RWPE1 (cell line): ENCODE measurements around the gene CEND1.

Source experiments
- CTCF ChIA-PET: fragments of 350-600 bp; sonication (Branson Sonifier 250); formaldehyde crosslinking; extraction: SDS; loops from one replicate; lab custom pipeline; 2021; lab: Yijun Ruan, JAX
- POLR2A ChIA-PET: fragments of 400-600 bp; formaldehyde crosslinking; extraction: SDS; loops from one replicate; lab custom pipeline; 2020; ENCODE audit warnings: antibody characterized with exemption; ENCODE audit not compliant: low non-redundant PET; lab: Yijun Ruan, JAX
- DNase-seq: peaks from one replicate; pipeline ENCODE4 v3.0.0; 2012; ENCODE audit warnings: low spot score
- H3K27ac ChIP-seq: fragments of 450-650 bp; 2 replicates; pipeline ENCODE4 v1.5.1; 2017
- TF ChIP-seq, protein P1 (sequence below): fragments of 450-650 bp; conservative IDR thresholded peaks from 2 replicates; pipeline ENCODE4 v1.5.1; 2017; ENCODE audit warnings: low read depth, mild to moderate bottlenecking

The CEND1 gene

DNA sequence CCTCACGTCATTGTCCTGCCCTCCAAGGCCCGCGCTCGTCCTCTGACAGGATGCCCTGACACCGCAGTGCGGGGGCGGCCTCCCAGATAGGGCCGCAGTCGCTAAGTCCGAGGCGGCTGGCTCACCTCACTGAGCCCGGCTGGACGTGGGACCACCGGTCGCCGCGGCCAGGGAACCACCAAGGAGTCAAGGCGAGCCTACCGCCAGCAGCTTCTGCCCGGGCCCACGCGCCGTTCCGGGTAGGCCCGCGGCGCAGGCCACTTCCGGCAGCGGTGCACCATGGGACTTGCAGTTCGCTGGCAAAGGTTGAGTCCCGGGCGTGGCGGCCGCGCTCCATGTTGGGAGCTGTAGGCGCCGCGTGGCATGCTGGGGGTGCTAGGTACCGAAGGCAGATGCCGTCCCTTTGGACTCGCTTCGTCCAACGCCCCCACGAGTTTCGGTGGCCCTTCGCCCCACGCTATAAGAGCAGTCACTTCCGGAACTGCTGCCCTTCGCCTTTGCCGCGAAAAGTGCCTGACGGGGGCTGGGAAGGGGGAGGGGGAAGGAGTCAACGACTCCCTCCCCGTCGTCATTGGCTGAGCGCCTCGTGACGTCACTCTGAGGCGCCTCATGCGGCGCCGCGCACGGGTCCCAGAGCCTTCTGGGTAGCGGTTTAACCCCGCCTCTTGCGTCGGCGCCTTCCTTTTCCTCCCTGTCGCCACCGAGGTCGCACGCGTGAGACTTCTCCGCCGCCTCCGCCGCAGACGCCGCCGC, 19.6 kb upstream of the CEND1 start, which contains the start of gene RPLP2:
Gene RPLP2 (plus strand): TSS at position 681 of the 753 bp plus-strand sequence. CDS start 268 bp downstream, outside the sequence.
- TF ChIP-seq, protein P1, sequence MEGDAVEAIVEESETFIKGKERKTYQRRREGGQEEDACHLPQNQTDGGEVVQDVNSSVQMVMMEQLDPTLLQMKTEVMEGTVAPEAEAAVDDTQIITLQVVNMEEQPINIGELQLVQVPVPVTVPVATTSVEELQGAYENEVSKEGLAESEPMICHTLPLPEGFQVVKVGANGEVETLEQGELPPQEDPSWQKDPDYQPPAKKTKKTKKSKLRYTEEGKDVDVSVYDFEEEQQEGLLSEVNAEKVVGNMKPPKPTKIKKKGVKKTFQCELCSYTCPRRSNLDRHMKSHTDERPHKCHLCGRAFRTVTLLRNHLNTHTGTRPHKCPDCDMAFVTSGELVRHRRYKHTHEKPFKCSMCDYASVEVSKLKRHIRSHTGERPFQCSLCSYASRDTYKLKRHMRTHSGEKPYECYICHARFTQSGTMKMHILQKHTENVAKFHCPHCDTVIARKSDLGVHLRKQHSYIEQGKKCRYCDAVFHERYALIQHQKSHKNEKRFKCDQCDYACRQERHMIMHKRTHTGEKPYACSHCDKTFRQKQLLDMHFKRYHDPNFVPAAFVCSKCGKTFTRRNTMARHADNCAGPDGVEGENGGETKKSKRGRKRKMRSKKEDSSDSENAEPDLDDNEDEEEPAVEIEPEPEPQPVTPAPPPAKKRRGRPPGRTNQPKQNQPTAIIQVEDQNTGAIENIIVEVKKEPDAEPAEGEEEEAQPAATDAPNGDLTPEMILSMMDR: no peak
- peak; percentile 93 for DNase-seq
- H3K27ac ChIP-seq: peak within 1 kb of the TSS; percentile 97
- ChIA-PET POLR2A (interaction anchor here (0.8 to 1.4 kb wide), 2 partner anchors 10 to 112 kb away, joined by 4 to 7 read pairs; partner anchors contain the start of gene PNPLA2), CTCF (no interaction called here)

DNA sequence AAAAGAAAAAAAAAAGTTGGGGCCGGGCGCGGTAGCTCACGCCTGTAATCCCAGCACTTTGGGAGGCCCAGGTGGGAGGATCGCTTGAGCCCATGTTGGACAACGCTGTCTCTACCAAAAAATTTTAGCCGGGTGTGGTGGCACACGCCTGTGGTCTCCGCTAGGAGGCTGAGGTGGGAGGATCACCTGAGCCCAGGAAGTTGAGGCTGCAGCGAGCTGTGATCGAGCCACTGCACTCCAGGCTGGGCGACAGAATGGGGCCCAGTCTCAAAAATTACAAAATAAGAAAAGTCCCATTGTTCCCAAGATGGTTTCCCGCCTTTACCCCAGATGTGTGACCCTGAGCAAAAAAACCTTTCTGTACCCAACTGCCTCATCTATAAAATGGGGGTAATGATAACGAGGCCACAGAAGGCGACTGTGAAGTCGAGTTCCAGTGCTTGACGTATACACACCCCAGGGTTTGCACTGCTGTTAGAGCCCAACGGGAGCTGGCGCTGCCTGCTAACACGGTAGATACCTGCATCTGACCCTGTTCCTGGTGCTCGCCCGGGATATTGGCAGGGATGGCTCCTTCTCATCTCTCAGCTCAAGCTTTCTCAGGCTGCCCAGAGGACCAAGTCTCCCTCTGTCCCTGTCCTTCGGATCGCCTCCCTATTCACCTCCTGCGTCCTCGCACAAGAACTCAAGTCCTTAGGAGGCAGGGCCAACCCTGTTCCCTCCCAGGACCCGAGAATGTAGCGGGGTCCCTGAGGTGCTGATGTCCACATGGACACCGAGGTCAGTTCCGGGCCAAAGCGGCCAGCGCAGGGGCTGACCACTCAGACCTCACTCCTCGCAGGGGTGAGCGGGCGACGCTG, 18.8 kb upstream of the CEND1 start:
- POLR2A ChIA-PET: interaction anchor here (0.7 to 1.4 kb wide), 2 partner anchors 11 to 242 kb away, joined by 3 to 7 read pairs; partner anchors contain the start of gene PNPLA2
- DNase-seq: no peak
- TF ChIP-seq, protein P1: no peak
- CTCF ChIA-PET: no interaction called here
- H3K27ac ChIP-seq: peak overlapping the region; percentile 97

DNA sequence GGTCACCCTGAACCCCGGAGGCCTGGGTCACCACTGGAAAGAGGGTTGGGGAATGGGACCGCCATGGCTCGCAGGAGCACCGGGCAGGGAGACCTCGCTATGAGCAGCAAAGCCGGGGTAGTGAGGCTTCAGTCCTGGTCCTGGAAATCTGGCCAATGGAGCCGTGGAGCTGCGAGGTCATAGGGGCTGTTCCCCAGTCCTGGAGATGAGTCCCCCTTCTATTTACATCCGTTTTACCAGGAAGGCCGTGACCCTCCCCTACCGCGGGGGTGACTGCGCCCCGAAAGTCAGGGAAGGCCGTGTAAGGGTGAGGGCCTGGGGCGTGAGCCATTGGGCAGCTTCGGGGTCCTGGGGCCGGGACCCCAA, 14.7 kb upstream of the CEND1 start:
- CTCF ChIA-PET: no interaction called here
- no peak for DNase-seq
- TF ChIP-seq, protein P1: no peak
- POLR2A ChIA-PET: interaction anchor here (0.5 to 1.1 kb wide), 2 partner anchors 17 to 20 kb away, joined by 3 to 6 read pairs; no protein-coding TSS in a partner anchor
- peak overlapping the region; percentile 97 for H3K27ac ChIP-seq

DNA sequence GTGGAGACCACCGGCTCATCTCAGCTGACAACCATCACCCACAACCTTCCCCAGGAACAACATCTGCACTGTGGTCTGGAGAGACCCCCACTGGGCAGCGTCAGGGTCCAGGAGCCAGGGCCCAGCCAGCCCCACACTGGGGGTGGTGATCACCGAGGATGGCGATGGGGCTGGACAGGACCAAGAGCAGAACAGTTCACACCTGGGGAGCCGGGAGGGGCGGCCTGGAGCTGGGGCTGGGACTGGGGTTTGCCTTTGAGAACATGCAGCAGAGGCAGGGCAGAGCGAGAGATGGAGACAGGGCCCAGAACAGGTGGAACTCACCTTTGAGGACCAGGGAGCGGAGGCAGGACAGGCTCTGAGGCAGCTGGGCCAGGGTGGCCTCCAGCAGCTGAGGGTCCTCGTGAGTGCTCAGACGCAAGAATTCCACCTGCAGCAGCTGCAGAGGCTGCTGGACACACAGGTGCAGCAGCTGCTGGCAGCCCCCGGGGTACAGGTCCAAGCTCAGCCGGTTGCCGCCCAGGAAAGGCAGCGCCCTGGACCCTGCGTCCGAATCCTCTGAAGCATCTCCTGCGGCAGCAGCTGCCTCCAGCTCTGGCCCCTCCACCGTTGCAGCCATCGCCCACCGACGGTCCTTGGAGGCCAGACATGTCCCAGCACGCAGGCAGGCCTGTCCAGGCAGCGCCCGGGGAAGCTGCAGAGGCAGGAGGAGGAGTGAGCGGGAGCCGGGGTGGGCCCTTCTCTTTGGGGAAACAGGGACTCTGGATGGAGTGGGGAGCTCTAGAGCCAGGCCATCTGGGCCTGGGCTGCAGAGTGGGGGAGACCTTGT, 14.1 kb upstream of the CEND1 start:
- ChIA-PET POLR2A (interaction anchor here (0.5 to 1.1 kb wide), 2 partner anchors 18 to 20 kb away, joined by 3 to 6 read pairs; no protein-coding TSS in a partner anchor), CTCF (interaction anchor here (0.7 kb wide), 1 partner anchor 58 kb away, joined by 3 read pairs; no protein-coding TSS in a partner anchor)
- DNase-seq: peak; percentile 72
- peak overlapping the region; percentile 97 for H3K27ac ChIP-seq
- TF ChIP-seq, protein P1: no peak

DNA sequence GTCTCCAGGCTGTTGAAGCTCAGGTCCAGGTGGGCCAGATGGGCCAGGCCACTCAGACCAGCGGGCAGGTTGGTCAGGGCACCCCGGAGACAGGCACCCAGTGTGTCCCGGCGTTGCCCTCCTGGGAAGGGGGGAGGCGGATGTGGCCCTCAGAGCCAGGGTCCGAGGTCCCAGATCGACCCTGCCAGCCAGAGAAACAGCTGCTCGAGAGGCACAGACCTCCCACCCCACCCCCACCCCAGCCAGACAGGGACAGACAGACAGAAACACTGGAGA, 13.5 kb upstream of the CEND1 start:
- no peak for DNase-seq
- ChIA-PET POLR2A (no interaction called here), CTCF (interaction anchor here (0.7 kb wide), 1 partner anchor 57 kb away, joined by 3 read pairs; no protein-coding TSS in a partner anchor)
- TF ChIP-seq, protein P1: no peak
- H3K27ac ChIP-seq: peak overlapping the region; percentile 97
